DMS53 treated with DMSO at 0.1 percent for 48 hours (cell line): ENCODE data around the gene TBC1D13.
"Not testable (repeated sequence)": the region's sequence is repeated elsewhere in the genome, so short reads cannot be mapped to it uniquely, and the experiment has no call there.

ENCODE experiments used
- DNase-seq: peaks from one replicate; lab custom pipeline; 2025; ENCODE audit not compliant: unreplicated experiment; lab: John Stamatoyannopoulos, UW

The TBC1D13 gene

DNA sequence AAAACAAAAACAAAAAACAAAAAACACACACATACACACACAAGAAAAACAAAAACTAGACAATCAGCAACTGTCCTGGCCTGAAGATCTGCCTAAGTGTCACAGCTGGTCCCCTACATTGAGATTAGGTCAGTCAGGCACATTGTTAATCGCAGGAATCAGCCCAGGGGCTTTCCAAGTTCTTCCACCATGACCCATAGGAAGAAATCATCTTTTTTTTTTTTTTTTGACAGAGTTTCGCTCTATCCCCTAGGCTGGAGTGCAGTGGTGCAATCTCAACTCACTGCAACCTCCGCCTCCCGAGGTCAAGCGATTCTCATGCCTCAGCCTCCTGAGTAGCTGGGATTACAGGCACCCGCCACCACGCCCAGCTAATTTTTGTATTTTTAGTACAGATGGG is 56.1 kb downstream of the TBC1D13 start:
- not testable (repeated sequence) for DNase-seq

DNA sequence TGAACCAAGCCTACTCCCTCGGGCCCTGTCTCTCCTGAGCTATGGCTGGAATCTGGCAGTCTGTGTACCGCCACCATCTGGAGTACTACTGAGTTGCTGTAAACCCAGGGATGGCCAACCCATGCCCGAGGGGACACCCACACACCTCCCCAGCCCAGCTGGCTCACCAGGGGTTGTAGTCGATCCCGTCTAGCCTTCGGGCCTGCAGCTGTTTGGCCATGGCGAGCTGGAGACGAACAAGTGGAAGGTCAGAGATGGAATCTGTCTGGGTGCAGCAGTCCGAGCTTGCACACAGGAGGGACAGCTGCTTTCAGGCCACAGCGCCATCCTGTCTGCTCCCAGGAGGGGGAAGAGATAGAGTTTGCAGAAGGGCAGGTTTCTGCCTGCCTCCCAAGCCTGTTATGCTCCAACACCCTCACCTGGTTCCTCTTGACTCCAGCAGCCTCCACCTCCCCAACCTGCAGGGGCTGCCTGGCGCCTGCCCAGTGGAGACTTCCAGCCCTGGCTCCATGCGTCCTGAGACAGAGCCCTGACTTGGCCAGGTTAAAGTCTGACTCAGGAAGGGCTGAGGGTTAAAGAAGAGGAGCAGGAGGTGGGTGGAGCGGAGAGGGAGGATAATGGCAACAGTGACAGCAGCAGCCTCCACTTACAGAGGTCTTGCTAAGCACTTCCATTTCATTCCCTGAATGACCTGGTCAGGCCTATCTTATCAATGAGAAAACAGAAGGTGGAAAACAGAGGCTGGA is 58.3 kb downstream of the TBC1D13 start:
- DNase-seq: no peak

DNA sequence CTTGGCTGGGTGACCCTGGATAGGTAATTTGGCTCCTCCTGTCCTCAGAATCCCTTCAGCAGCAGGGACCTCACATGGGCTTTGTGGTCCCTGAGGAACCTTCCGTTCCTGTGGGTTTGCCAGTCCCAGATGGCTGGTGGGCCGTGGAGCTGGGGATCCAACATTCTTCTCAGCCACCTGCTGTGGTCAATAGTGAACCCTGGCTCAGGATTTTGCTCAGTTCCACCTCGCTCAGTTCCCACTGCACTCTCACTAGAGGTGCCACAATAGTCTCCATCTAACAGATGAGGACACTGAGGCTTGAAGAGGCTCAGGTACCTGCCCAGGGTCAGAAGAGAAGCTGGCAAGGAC is 59.6 kb downstream of the TBC1D13 start:
- no peak for DNase-seq

DNA sequence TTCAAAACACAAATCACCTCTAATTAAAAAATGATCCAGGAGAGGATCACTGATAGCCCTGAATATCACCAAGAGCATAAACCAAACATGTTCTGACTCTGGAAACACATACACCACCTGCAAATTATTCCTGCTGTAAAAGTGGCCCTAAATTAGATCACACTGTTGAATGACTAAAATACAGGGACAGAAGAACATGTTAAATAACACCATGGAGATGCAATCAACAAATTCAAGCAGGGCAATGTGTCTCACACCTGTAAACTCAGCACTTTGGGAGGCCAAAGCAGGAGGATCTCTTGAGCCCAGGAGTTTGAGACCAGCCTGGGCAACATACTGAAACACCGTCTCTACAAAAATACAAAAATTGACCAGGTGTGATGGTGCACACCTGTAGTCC is 60.8 kb downstream of the TBC1D13 start:
- DNase-seq: no peak

DNA sequence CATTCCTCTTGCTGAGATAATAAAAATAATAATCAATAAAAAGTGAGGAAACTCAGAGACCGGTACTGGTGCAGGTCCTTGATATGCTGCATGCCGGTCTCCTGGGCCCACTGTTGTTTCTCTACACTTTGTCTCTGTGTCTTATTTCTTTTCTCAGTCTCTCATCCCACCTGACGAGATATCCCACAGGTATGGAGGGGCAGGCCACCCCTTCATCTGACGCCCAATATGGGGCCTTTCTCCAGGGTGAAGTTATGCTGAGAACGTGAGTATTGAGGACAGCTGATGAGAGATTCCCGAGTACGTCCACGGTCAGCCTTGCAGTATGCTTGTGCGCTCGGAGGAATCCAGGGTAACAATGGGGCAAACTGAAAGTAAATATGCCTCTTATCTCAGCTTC is 64.0 kb downstream of the TBC1D13 start:
- not testable (repeated sequence) for DNase-seq

DNA sequence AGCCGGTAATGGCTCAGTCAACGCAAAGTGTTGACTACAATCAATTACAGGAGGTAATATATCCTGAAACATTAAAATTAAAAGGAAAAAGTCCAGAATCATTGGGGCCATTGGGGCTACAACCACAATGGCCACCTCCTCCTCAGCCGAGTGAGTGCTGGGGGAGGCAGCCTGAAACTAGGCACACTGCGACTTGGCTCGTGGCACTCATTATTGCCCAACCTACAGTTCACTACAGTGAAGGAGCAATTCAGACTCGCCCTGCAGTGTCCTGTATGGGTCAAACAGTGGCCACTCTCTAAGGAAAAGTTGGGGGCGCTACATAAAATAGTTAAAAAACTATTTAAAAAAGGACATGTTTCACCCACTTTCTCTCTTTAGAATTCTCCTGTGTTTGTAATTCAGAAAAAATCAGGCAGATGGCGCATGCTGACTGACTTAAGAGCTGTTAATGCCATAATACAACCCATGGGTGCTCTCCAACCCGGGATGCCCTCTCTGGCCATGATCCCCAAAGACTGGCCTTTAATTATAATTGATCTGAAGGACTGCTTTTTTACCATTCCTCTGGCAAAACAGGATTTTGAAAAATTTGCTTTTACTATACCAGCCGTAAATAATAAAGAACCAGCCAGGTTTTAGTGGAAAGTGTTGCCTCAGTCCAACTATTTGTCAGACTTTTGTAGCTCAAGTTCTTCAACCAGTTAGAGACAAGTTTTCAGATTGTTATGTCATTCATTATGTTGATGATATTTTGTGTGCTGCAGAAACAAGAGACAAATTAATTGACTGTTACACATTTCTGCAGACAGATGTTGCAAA is 64.9 kb downstream of the TBC1D13 start:
- DNase-seq: not testable (repeated sequence)

DNA sequence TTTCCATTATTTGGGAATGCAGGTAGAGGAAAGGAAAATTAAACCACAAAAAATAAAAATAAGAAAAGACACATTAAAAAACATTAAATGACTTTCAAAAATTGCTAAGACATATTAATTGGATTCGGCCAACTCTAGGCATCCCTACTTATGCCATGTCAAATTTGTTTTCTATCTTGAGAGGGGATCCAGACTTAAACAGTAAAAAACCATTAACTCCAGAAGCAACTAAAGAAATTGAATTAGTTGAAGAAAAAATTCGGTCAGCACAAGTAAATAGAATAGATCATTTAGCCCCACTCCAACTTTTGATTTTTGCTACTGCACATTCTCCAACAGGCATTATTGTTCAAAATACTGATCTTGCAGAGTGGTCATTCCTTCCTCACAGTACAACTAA is 65.6 kb downstream of the TBC1D13 start:
- DNase-seq: not testable (repeated sequence)

DNA sequence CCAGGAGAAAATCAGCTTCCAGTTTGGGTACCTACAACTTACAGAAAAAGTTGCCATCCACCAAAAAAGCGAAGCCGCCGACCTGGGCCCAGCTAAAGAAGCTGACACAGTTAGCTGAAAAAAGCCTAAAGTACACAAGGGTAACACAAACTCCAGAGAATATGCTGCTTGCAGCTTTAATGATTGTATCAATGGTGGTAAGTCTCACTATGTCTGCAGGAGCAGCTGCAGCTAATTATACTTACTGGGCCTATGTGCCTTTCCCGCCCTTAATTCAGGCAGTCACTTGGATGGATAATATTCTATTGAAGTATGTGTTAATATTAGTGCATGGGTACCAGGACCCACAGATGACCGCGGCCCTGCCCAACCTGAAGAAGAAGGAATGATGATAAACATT is 67.4 kb downstream of the TBC1D13 start:
- not testable (repeated sequence) for DNase-seq

DNA sequence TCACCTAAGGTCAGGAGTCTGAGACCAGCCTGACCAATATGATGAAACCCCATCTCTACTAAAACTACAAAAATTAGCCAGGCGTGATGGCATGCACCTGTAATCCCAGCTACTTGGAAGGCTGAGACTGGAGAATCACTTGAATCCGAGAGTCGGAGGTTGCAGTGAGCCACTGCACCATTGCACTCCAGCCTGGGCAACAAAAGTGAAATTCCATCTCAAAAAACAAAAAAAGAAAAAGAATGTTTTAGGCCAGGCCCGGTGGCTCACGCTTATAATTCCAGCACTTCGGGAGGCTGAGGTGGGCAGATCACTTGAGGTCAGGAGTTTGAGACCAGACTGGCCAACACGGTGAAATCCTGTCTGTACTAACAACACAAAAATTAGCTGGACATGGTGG is 71.4 kb downstream of the TBC1D13 start:
- DNase-seq: not testable (repeated sequence)
